Limb (tissue), 2 donors: ENCODE measurements around the gene GPSM3.
"Not testable (repeated sequence)": the region's sequence is repeated elsewhere in the genome, so short reads cannot be mapped to it uniquely, and the experiment has no call there.

Source experiments
- DNase-seq, 2 donors: peaks; one replicate each; pipeline ENCODE4 v3.0.0-alpha.2; 2016; ENCODE audit errors: extremely low spot score in 2 of 2

Gene GPSM3, protein sequence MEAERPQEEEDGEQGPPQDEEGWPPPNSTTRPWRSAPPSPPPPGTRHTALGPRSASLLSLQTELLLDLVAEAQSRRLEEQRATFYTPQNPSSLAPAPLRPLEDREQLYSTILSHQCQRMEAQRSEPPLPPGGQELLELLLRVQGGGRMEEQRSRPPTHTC

DNA sequence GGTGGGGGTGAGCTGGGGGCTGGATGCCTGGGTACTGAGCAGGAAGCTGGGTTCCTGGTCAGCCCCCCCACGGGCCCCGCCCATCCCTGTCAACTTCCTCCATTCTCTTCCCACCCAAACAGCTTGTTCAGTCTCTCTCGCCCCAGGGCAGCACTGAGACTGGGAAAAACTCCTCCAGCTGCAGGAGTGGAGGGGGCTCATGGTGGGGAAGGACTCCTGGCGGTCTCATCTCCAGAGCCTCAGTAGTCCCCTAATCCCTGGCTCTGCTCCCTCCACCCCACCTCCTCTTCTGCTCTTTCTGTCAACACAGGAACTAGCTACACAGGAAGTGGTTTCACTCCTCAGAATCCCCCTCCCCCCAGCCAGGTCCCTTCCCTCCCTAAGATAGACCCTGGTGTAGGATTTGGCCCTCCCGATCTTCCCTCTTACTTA is at the start of gene GPSM3:
GPSM3 (minus strand) TSS at position 36 of the 432 bp plus-strand sequence. CDS start 130 bp downstream, outside the sequence.
- DNase-seq, result peak in 1 of 2 donors; percentile 12

DNA sequence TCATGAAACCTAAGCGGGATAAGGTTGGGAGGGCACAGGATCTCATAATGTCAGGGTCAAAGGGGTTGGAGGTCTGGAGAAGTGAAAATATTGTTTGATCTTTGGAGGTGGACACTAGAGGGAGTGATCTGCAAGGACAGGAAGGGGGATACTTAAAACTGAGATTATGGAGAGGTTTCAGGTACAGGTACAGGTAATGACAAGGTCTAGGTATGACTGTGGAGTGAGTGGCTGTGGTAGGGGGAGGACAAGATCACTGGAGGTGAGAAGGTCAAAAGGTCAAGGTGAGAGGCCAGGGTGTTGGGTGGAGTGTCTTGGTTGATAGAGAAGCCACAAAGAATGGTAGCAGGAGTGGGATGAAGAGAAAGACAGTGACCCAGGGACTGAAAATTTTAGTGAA is 48.2 kb upstream of the GPSM3 start:
- no peak for DNase-seq

DNA sequence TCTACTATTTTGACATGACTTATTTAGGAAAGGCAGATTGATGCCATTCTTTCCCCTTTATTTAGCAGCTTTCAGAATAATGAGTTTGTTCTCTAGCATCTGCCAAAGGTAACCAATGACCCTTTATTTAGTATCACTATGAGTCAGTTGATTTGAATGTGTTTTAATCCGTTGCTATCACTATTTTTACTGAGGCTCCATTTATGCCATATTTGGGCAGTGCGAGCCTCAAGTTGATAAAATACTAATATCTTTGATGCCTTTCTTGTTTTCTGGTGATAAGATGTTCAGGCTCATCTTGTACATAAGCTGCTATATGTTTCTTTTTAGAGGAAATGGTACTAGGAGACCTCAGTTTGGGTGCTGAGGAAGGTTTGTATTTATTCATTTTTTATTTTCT is 47.0 kb upstream of the GPSM3 start:
- DNase-seq, result no peak

DNA sequence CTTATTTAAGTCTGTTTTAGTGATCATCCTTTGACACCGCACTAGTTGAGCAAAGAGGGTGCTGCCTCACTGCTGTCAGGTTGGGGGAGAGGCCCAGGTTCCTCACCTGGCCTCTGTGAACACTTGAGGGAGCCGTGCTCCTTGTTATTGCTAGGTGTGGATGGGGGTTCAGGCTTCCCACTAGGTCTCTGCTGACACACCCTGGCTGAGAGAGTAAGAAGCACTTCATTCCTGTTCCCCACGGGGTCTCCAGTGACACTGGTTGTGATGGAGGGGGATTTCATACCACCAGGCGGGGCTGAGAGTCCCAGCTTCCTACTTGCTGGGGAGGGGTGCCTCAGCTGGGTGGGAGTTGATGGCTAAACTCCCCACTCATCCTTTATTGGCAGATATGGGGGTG is 42.5 kb upstream of the GPSM3 start:
- no peak for DNase-seq

DNA sequence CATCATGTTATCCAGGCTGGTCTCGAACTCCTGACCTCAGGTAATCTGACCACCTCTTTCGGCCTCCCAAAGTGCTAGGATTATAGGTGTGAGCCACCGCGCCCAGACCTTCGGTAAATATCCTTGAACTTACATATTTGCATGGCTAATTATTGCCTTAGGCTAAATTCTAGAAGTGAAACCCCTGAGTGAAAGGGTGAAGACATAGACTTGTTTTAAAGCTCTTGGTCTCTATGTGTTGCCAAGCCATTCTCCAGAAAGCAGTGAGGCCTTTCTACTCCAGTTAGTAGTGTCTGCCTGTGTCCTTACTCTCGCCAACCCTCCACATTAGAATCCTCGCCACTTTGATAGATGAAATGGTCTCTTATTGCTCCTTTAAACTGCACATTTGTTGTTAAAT is 34.0 kb upstream of the GPSM3 start:
- DNase-seq, result no peak

DNA sequence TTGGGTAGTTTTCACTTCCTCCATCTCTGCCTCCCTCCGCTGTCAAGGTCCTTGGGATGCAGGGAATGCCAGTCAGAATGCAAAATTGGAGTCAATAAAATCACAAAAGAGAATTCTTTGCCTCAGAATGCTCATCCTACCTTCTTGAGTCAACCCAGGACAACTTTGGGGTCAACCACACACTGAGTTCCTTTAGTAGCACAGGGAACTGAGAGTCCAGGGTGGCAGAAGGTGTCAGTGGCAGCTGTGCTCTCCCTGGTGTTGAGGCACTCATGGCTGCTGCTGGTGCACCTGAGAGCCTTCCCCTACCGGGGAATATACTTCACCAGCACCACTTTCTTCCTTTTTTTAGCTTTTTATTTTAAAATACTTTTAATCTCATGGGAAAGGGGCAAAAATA is 32.3 kb upstream of the GPSM3 start:
- no peak for DNase-seq

DNA sequence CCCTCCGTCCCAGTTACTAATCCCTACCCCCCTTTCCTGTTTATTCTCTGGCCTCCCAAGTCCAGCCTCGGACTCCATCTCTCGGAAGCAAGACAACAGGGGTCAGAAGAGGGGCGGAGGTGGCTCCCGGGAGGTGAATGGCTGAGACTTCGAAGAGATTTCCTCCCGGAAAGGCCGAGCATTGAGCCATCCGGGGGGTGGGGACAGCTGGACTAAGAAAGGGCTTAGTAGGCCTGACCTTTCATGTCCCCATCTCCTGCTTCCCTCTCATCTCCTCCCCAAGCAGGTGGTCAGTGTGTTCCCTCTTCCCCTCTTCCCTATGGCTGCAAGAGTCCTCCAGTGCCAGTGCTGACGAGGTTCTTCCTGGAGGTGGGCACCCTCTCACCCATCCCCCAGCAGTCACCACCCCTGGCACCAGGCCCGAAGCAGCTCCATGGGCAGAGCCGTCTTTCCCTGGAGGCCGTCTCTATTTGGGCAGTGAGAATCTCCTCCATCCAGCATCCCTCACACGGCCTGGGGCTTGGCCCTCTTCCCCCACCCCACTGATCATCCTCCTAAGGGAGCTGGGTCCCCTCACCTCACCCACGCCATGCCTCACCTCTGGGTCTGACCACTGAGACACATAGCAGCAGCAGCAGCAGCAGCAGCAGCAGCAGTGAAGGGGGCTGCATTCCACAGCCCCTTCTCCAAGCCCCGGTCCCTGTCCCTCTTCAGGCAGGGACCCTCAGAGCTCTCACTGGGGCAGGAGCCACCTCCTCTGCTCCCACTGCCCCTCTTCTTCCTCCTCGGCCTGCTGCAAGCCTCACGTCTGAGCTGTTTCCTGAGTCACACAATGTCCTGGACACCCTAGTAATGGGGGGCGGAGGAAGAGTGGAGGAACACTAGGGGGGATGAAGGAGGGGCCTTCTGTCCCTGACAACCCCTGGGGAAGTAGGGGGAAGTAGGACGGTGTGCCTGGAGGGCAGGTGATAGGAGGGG is 31.1 kb upstream of the GPSM3 start, which contains the start of gene NOTCH4:
NOTCH4 (minus strand) TSS at position 810 of the 978 bp plus-strand sequence; CDS start at position 671, 139 bp downstream.
- no peak for DNase-seq

DNA sequence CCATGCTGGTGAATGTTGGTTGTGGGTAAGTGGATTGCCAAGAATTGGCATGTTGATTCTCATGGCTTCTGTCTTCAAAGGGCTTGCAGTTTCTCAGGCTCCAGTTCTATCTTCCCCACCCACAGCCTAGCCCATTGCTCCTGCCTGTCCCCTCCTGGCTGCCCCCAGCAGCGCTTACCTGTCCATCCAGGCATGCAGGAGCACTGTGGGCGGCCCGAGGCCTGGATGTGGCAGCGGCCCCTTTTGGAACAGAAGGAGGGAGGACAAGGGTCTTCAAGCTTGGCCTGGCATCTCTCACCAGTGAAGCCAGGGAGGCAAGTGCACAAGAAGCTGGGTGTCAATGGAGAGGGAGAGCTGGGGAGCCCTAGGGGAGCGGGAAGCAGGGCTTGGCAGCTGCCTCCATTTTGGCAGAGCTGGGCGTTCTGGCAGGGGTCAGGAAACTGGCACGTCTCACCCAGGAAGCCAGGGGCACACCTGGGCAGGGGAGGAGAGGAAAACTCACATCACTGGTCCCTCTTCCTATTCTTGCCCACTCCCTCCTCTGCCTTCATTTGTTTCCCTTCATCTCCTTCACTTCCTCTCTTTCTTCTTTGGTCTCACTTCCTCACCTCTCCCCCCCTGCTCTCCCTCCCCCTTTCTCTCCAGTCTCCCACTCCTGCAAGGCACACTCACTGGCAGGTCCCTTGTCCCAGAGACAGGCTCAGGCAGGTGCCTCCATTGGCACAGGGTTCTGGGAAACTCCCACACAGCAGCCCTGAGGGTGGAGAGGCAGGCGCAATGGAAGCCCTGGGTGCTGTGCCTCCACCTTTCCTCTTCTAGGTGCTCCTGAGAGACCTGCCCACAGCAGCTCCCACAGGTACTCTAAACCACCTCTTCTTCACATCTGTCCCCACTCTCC is 30.1 kb upstream of the GPSM3 start:
- no peak for DNase-seq

DNA sequence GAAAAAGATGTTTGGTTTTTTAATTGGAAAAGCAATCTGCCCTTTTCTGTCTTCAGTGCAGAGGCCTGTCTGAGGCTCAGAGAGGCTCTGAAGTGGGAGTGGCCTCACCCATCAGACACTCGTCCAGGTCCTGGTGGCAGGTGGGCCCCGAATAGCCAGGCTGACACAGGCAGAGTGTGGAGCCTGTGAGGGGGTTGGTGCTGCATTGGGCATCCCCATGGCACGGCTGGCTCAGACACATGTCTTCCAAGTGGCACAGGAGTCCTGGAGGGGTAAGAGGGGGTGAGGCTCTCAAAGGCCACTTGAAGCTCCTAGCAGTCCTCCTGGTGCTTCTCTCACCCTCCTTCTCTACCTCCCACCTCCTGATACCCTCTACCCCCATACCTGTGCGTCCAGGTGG is 27.6 kb upstream of the GPSM3 start:
- no peak for DNase-seq

DNA sequence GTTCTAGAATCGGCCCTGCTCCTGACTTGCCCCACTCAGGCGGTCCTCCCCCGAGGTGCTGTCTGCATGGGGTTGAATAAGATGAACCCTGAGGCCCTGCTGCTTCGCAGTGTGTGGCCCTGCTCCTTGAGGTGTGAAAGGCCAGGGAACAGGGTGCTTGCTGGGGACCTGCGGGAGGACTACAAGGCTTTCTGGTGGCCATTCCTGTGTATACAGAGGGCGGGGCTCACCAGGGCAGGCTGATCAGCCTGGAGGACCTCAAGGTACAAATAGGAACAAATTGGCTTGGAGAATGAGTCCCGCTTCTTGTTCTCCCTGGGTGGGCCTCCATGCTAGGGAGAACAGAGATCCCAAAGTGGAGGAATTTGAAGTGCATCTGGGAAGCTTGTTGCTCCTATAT is 25.7 kb upstream of the GPSM3 start:
- no peak for DNase-seq

DNA sequence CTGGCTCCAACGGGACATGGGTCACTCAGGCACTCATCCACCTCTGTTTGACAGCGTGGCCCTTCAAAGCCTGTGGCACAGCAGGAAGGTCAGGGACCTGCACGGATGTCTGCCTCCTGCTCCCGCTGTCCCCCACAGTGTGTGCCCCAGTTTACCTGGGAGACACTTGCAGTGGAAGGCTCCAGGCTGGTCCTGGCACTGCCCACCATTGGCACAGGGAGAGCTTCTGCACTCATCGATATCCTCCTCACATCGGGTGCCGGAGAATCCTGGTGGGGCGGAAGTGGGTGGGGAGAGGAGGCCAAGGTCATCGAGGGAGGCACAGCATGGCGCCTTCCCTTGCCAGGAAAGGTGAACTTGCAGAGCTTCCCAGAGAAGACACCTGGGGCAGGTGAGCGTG is 24.6 kb upstream of the GPSM3 start:
- DNase-seq, result no peak

DNA sequence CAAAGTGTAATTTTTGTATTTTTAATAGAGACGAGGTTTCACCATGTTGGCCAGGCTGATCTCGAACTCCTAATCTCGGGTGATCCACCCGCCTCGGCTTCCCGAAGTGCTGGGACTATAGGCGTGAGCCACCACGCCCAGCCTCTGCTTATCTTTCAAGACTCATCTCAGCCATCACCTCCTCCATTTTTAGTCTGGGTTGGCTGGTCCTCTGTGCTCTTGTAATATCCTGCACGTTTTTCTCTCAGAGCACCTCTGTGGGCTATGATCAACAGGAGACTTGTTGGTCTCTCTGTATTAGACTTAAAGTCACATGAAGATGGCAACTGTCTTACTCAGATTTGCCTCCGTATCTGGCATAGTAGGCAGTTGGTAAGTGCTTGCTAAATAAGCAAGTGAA is 23.8 kb upstream of the GPSM3 start:
- DNase-seq, result no peak

DNA sequence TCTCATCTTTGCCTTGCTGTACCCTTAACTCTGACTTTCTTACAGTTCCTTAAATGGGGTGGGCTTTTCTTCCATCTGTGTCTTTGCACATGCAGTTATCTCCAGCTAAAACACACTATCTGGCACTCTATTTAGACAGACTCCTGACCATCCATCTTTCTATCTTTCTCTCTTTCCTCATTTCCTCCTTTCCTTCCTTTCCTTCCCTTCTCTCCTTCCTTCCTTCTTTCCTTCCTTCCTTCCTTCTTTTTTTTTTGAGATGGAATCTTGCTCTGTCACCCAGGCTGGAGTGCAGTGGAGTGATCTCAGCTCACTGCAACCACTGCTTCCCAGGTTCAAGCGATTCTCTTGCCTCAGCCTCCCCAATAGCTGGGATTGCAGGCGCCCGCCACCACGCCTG is 23.2 kb upstream of the GPSM3 start:
- DNase-seq, result no peak

DNA sequence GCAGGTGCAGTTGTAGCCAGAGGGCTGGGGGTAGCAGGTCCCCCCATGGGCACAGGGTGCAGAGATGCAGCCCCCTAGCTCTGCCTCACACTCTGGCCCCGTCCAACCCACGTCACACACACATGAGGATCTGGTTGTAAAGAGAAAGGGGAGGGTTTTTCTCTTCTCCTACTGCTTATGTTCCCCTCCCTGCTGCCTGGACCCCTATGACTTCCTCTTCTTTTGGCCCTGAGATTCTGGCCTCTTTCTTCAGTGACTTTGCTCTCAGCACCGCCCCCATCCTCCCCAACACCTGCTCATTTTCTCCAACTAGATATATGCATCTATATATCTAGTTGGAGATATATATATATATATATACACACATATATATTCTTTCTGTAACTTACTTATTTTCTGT is 21.7 kb upstream of the GPSM3 start:
- no peak for DNase-seq

DNA sequence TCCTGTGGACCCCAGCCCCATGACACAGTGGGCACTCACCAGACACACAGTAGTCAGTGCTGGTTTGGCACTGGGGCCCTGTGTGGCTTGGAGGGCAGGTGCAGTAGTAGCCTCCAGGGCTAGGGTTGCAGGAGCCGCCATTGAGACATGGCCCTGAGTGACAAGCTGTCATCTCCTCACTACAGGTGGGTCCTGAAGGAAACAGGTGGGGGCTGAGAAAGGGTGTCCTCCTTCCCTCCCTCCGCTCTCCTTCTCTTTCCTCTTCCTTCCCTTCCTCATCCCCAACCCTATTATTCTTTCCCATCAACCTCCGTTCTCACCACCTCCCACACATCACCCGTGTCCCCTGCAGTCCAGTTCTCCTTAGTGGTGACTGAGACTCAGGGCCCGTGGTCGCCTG is 21.2 kb upstream of the GPSM3 start:
- no peak for DNase-seq

DNA sequence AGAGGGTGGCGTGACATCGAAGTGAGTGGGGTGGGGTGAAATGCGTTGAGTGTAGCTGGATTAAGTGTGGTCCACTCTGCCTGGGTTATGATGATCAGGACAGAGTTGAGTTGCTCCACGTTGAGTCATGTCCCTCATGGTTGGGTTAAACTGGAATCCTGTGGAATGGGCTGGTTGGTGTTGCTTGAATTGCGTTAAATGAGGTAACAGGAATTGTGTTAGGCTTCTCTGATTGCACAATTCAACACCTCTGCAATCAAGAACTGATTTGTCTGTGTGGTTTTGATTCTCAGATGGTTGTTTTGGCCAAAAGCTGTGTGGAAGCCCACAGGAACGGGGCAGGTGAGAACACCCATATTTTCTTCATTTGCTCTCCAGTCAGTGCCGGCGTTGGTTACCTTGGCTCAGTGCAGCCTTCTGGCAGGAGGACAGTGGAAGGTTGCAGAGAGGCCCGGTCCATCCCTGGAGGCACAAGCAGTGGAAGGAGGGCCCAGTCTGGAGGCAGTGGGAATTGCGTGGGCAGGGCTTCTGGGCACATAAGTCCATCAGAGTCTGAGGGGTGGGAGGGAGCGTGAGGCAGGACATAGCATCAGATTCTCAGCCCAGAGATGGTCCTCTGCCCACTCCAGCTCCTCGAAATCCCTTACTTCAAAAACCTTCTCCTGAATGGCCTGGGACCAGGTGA is 19.8 kb upstream of the GPSM3 start:
- DNase-seq, result no peak

DNA sequence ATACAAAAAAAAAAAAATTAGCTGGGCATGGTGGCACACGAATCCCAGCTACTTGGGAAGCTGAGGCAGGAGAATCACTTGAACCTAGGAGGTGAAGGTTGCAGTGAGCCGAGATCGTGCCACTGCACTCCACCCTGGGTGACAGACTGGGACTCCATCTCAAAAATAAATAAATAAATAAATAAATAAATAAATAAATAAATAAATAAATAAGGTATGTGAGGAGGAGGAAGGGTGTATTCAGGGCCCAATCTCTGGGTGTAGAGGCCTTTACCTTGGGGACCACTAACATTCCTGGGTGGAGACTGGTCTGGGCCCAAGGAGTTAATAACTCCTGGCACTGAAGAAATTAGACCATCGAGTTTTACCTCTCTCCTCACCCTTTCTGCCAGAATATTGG is 19.0 kb upstream of the GPSM3 start:
- DNase-seq, result not testable (repeated sequence)

DNA sequence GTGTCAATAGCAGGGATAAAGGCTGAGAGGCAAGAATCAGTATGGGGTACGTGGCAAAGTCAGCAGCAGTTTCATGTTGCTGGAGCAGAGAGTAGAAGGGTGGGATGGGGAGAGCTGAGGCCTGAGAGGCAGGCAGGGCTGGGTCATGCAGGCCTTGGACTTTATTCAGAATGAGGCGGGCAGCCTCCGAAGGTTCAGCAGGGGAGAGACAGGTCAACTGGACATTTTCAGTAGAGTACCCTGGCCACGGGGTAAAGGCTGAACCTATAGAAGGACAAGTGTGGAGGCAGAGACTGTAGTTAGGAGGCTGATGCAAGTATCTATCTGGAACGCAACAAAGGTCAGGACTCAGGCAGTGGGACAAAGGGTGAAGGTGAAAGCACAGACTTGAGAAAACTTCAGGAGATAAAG is 17.8 kb upstream of the GPSM3 start:
- DNase-seq, result no peak

DNA sequence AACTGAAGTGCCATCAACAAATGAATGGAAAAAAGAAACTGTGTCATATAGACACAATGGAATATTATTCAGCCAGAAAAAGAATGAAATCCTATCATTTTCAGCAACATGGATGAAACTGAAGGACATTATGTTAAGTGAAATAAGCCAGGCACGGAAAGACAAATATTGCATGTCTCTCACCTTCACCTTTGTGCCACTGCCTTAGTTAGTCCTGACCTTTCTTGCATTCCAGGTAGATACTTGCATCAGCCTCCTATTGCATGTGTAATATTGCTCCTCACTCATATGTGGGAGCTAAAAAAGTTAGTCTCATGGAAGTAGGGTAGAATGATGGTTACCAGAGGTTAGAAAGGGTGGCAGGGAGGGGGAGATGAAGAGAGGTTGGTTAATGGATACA is 16.6 kb upstream of the GPSM3 start:
- DNase-seq, result no peak

DNA sequence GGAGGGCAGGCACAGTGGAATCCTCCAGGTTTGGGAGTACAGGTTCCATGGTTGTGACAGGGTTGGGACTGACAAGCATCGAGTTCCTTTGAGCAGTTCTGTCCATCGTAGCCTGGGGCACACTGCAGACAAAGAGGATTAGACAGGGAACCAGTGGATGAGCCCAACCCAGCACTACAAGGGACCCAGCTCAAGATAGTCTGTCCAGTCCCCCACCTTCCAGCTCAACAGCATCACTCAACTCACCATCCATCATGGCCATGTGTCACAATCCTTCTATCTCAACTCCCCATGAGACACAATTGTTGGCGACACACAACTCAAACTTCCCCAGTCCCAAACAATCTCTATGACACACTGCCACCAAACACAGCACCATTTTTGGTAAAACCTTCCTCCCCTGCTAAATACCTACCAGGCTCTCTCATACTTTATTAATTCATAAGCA is 11.8 kb upstream of the GPSM3 start:
- no peak for DNase-seq
